Measurements from ENCODE around the gene ZFHX3. TPM values are rescaled to one million over a fixed set of nuclear protein-coding genes. Genes with fewer than 3 reads are reported as not detected.

Gene ZFHX3, protein sequence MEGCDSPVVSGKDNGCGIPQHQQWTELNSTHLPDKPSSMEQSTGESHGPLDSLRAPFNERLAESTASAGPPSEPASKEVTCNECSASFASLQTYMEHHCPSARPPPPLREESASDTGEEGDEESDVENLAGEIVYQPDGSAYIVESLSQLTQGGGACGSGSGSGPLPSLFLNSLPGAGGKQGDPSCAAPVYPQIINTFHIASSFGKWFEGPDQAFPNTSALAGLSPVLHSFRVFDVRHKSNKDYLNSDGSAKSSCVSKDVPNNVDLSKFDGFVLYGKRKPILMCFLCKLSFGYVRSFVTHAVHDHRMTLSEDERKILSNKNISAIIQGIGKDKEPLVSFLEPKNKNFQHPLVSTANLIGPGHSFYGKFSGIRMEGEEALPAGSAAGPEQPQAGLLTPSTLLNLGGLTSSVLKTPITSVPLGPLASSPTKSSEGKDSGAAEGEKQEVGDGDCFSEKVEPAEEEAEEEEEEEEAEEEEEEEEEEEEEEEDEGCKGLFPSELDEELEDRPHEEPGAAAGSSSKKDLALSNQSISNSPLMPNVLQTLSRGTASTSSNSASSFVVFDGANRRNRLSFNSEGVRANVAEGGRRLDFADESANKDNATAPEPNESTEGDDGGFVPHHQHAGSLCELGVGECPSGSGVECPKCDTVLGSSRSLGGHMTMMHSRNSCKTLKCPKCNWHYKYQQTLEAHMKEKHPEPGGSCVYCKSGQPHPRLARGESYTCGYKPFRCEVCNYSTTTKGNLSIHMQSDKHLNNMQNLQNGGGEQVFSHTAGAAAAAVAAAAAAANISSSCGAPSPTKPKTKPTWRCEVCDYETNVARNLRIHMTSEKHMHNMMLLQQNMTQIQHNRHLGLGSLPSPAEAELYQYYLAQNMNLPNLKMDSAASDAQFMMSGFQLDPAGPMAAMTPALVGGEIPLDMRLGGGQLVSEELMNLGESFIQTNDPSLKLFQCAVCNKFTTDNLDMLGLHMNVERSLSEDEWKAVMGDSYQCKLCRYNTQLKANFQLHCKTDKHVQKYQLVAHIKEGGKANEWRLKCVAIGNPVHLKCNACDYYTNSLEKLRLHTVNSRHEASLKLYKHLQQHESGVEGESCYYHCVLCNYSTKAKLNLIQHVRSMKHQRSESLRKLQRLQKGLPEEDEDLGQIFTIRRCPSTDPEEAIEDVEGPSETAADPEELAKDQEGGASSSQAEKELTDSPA (N-terminal part only)
- 10 to 100 TPM; 14.5 to 25.8 (median 15.8) TPM for total RNA-seq (2021; fragmentation: NEBNext Ultra II Directional; extraction: Animal tissue kit (Norgen Biotek cat#: 25700))
- long read RNA-seq, partial matches to known transcripts: 2 of 11 reads
- long read RNA-seq, other reads (novel, unspliced or antisense): 9 of 11 reads

GRCh38 chr16:73047536-73048291 lies at the start of gene ZFHX3:
ZFHX3 (minus strand) TSS chr16:73048128; CDS start chr16:72960145, 87,983 bp downstream.
- H3K27me3 Mint-ChIP-seq (ENCODE audit: insufficient read depth): no peaks in the 10 kb centered on the region
- no peaks in the 10 kb centered on the region for H3K36me3 Mint-ChIP-seq (ENCODE audit: low read depth)
- peak within 1 kb of the TSS; percentile 93 for H3K27ac Mint-ChIP-seq
- H3K4me1 Mint-ChIP-seq (ENCODE audit: low read depth): peaks cover 48% of the 10 kb centered on the region
- DNase-seq: peak; percentile 70
- TF ChIP-seq, protein P1, sequence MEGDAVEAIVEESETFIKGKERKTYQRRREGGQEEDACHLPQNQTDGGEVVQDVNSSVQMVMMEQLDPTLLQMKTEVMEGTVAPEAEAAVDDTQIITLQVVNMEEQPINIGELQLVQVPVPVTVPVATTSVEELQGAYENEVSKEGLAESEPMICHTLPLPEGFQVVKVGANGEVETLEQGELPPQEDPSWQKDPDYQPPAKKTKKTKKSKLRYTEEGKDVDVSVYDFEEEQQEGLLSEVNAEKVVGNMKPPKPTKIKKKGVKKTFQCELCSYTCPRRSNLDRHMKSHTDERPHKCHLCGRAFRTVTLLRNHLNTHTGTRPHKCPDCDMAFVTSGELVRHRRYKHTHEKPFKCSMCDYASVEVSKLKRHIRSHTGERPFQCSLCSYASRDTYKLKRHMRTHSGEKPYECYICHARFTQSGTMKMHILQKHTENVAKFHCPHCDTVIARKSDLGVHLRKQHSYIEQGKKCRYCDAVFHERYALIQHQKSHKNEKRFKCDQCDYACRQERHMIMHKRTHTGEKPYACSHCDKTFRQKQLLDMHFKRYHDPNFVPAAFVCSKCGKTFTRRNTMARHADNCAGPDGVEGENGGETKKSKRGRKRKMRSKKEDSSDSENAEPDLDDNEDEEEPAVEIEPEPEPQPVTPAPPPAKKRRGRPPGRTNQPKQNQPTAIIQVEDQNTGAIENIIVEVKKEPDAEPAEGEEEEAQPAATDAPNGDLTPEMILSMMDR (IDR thresholded peaks at IDR 0.05): no peak; the same call in 1 of the 2 replicates
- no peaks in the 10 kb centered on the region for H3K9me3 Mint-ChIP-seq
- peak within 1 kb of the TSS; percentile 91 for H3K4me3 Mint-ChIP-seq

- no peaks in the 10 kb centered on the region for H3K9me3 Mint-ChIP-seq
- no peaks in the 10 kb centered on the region for H3K4me1 Mint-ChIP-seq (ENCODE audit: low read depth)
- no peak overlapping the region for H3K4me3 Mint-ChIP-seq
- DNase-seq: no peak
- no peaks in the 10 kb centered on the region for H3K36me3 Mint-ChIP-seq (ENCODE audit: low read depth)
- TF ChIP-seq, protein P1 (IDR thresholded peaks at IDR 0.05): no peak
- no peak overlapping the region for H3K27ac Mint-ChIP-seq
- H3K27me3 Mint-ChIP-seq (ENCODE audit: insufficient read depth): peaks cover 9% of the 10 kb centered on the region
Observed at GRCh38 chr16:73096510-73096909, 48.6 kb upstream of the ZFHX3 start.

- H3K9me3 Mint-ChIP-seq: no peaks in the 10 kb centered on the region
- peaks cover 9% of the 10 kb centered on the region for H3K27me3 Mint-ChIP-seq (ENCODE audit: insufficient read depth)
- no peak overlapping the region for H3K27ac Mint-ChIP-seq
- no peaks in the 10 kb centered on the region for H3K36me3 Mint-ChIP-seq (ENCODE audit: low read depth)
- H3K4me1 Mint-ChIP-seq (ENCODE audit: low read depth): no peaks in the 10 kb centered on the region
- no peak overlapping the region for H3K4me3 Mint-ChIP-seq
- DNase-seq: no peak
- TF ChIP-seq, protein P1 (IDR thresholded peaks at IDR 0.05): no peak
Observed at GRCh38 chr16:73095885-73096421, 48.0 kb upstream of the ZFHX3 start.

- peaks cover 9% of the 10 kb centered on the region for H3K27me3 Mint-ChIP-seq (ENCODE audit: insufficient read depth)
Observed at GRCh38 chr16:73095142-73095820, 47.4 kb upstream of the ZFHX3 start.

More at GRCh38 chr16:73095142-73095820, 47.4 kb upstream of the ZFHX3 start:
- Mint-ChIP-seq H3K36me3 (ENCODE audit: low read depth) (no peaks in the 10 kb centered on the region), H3K9me3 (no peaks in the 10 kb centered on the region), H3K4me1 (ENCODE audit: low read depth) (no peaks in the 10 kb centered on the region), H3K4me3 (no peak overlapping the region), H3K27ac (no peak overlapping the region)
- no peak for DNase-seq
- TF ChIP-seq, protein P1 (IDR thresholded peaks at IDR 0.05): no peak

Data from HFFc6 (cell line).